KMS-11 (cell line): ENCODE results near the gene CLDN6.

Experiments
- H2AFZ ChIP-seq: fragments of 200-600 bp; sonication (generic); 2 replicates; pipeline ENCODE4 v1.6.1; 2016; ENCODE audit warnings: antibody characterized with exemption, mixed run types, low read depth
- H3K27ac ChIP-seq: fragments of 200-600 bp; sonication (generic); 2 replicates; pipeline ENCODE4 v1.6.1; 2016; ENCODE audit warnings: mild to moderate bottlenecking, mixed run types
- H3K27me3 ChIP-seq: fragments of 200-600 bp; sonication (generic); 2 replicates; pipeline ENCODE4 v1.6.1; 2017; ENCODE audit warnings: mild to moderate bottlenecking, low read depth, mixed run types, moderate library complexity; ENCODE audit not compliant: insufficient read depth
- H3K36me3 ChIP-seq: fragments of 200-600 bp; sonication (generic); 2 replicates; pipeline ENCODE4 v1.6.1; 2017; ENCODE audit warnings: mild to moderate bottlenecking, mixed run types; ENCODE audit not compliant: insufficient read depth
- H3K4me1 ChIP-seq: fragments of 200-600 bp; sonication (generic); 2 replicates; pipeline ENCODE4 v1.6.1; 2016; ENCODE audit warnings: mild to moderate bottlenecking, low read depth, mixed run types; ENCODE audit not compliant: poor library complexity, severe bottlenecking
- H3K4me2 ChIP-seq: fragments of 200-600 bp; sonication (generic); 2 replicates; pipeline ENCODE4 v1.7.0; 2016; ENCODE audit warnings: mild to moderate bottlenecking, mixed run types
- H3K4me3 ChIP-seq: fragments of 200-600 bp; sonication (generic); IDR thresholded peaks from 2 replicates; pipeline ENCODE4 v1.6.1; 2017; ENCODE audit warnings: low read depth, low read length, mixed read lengths; ENCODE audit not compliant: insufficient read depth
- H3K79me2 ChIP-seq: fragments of 200-600 bp; sonication (generic); 2 replicates; pipeline ENCODE4 v1.6.1; 2016; ENCODE audit warnings: low read depth, mixed run types; ENCODE audit not compliant: insufficient read depth
- H3K9ac ChIP-seq: fragments of 200-600 bp; sonication (generic); 2 replicates; pipeline ENCODE4 v1.6.1; 2016; ENCODE audit warnings: mild to moderate bottlenecking, mixed run types
- H4K20me1 ChIP-seq: fragments of 200-600 bp; sonication (generic); 2 replicates; pipeline ENCODE4 v1.6.1; 2016; ENCODE audit warnings: mild to moderate bottlenecking, mixed run types; ENCODE audit not compliant: insufficient read depth
- TF ChIP-seq, protein P1 (sequence below): fragments of 200-600 bp; sonication (generic); conservative IDR thresholded peaks from 2 replicates; pipeline ENCODE4 v1.6.1; 2017; ENCODE audit warnings: low read depth, mild to moderate bottlenecking, antibody characterized with exemption, low read length, moderate library complexity, mixed read lengths

The CLDN6 gene, protein sequence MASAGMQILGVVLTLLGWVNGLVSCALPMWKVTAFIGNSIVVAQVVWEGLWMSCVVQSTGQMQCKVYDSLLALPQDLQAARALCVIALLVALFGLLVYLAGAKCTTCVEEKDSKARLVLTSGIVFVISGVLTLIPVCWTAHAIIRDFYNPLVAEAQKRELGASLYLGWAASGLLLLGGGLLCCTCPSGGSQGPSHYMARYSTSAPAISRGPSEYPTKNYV

DNA sequence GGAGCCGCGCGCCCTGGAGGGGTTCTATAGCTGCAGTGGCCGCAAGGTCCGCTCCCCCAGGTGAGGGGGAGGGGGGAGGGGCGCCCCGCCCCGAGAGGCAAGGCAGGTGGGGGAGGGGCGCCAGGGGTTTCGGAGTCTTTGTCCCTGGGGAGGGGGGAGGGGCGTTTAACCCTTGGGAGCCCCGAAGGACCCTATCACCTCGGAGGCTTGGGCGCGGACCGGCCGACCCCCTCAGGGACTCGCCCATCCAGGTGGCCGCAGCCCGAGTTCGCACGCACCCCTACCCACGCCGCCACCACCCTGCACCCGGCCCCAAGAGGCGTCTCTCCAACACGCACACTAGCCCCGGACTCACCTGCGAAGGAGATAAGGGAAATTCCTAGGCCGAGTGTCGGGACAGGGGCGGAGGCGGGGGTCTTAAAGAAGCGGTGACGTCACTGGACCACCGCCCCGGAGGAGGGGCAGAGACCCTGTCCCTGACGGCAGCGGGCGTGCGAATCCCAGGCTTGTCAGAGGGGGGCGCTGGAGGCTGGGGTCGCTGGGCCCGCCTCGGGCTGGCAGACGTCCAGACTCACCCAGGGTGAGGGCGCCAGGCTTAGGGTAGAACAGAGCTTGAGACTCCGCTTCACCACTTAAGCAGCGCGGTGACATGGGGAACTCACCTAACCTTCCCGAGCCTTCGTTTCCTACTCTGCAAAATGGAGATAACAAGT lies at the start of gene CLDN6:
Gene CLDN6 (minus strand): TSS at position 390 of the 713 bp plus-strand sequence. CDS start 2,162 bp downstream, outside the sequence.
- Histone ChIP-seq H3K4me1 (peaks cover 35% of the 10 kb centered on the region), H3K27me3 (peaks cover 30% of the 10 kb centered on the region), H3K36me3 (no peaks in the 10 kb centered on the region), H3K4me3 (no peak within 1 kb of the TSS), H3K9ac (no peak within 1 kb of the TSS), H2AFZ (no peak within 1 kb of the TSS), H3K27ac (no peak within 1 kb of the TSS), H3K4me2 (no peak within 1 kb of the TSS), H3K79me2 (no peaks in the 10 kb centered on the region), H4K20me1 (no peaks in the 10 kb centered on the region)
- TF ChIP-seq, protein P1, sequence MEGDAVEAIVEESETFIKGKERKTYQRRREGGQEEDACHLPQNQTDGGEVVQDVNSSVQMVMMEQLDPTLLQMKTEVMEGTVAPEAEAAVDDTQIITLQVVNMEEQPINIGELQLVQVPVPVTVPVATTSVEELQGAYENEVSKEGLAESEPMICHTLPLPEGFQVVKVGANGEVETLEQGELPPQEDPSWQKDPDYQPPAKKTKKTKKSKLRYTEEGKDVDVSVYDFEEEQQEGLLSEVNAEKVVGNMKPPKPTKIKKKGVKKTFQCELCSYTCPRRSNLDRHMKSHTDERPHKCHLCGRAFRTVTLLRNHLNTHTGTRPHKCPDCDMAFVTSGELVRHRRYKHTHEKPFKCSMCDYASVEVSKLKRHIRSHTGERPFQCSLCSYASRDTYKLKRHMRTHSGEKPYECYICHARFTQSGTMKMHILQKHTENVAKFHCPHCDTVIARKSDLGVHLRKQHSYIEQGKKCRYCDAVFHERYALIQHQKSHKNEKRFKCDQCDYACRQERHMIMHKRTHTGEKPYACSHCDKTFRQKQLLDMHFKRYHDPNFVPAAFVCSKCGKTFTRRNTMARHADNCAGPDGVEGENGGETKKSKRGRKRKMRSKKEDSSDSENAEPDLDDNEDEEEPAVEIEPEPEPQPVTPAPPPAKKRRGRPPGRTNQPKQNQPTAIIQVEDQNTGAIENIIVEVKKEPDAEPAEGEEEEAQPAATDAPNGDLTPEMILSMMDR: 0 out of 2 replicates have a peak, but pooled peaks have one; percentile 26

DNA sequence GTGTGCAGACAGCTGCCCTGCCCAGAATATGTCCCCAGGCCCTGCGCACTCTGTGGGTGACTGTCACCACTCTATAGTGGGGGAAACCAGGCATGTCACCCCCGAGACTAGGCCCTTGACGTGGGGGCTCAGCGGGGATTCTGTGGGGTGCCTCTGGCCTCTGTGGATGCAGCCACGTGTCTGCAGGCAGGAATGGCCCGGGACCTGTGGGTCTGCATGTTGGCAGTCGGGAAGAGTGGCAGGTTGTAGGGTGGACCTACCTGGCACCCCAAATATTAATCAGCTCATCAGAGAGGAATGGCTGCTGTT lies 48.4 kb upstream of the CLDN6 start:
- H3K36me3 ChIP-seq: no peaks in the 10 kb centered on the region
- H3K27ac ChIP-seq: no peak overlapping the region
- no peak overlapping the region for H2AFZ ChIP-seq
- H3K4me3 ChIP-seq: no peak overlapping the region
- H3K9ac ChIP-seq: no peak overlapping the region
- peaks cover 4% of the 10 kb centered on the region; the same call in 1 of the 2 replicates for H3K27me3 ChIP-seq
- H3K4me2 ChIP-seq: no peak overlapping the region
- no peaks in the 10 kb centered on the region for H4K20me1 ChIP-seq
- TF ChIP-seq, protein P1: no peak
- no peaks in the 10 kb centered on the region for H3K79me2 ChIP-seq
- peaks cover 8% of the 10 kb centered on the region for H3K4me1 ChIP-seq

DNA sequence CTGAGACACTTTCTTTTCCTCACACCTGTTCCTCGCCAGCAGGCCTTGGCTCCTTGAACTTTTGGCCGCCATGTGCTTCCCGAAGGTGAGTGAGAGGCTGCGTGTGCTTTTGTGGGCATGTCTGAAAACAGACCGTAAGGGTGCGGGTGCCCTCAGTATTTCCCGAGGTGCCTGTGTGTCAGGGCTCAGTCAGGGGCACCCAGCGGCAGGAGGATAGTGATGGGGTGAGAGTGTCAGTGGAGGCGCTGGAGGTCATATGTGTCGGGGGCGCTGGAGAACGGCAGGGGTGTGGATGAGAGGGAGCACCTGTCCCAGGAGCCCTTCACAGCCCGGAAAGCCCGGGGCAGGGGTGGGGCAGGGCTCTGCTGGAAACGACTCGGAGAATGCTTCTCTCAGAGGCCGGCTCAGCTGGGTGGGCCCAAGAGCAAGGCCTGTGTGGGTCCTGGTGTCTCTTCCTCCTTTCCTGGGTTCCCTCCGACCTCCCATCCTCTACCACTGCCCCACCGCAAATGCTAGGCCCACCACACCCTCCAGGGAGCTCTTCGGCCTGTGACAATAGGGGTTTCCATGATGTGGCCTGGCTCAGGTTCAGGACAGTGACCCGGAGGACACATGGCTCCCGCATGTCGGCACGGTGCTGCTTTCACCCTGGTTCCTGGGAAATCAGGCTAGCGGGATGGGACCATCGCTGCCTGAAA lies 47.9 kb upstream of the CLDN6 start:
- Histone ChIP-seq H3K4me3 (no peak overlapping the region), H3K36me3 (no peaks in the 10 kb centered on the region), H3K27ac (no peak overlapping the region), H3K4me1 (peaks cover 8% of the 10 kb centered on the region), H4K20me1 (no peaks in the 10 kb centered on the region), H3K9ac (no peak overlapping the region), H3K27me3 (peaks cover 6% of the 10 kb centered on the region; the same call in 1 of the 2 replicates), H2AFZ (no peak overlapping the region), H3K79me2 (no peaks in the 10 kb centered on the region), H3K4me2 (0 out of 2 replicates have a peak overlapping the region, but pooled peaks have one; percentile 15)
- TF ChIP-seq, protein P1: no peak

DNA sequence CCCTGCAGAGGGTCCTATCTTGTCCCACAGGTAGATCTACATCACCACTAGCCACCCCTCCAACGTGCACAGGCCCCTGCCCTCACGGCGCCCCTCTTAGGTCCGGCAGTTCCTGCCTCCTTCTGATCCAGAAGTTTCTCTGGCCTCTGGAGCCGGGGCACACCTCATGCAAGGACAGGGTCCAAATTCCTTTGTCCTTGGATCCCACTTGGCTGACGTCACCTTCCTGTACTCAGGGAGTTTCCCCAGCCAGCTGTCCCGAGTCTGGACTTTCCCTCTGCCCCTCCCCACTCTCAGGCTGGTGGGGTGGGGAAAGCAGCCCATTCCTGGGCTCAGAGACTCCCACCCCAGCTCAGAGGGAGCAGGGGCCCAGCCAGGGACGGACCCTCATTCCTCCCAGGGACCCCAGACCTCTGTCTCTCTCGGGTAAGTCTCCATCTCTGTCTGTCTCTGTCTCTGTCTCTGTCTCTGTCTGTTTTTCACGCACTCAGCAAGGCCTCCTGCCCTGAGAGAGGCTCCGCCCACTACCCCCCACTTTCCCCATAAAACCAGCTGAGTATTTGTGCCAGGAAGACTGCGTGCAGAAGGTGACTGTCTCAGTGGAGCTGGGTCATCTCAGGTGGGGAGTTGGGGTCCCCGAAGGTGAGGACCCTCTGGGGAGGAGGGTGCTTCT lies 47.2 kb upstream of the CLDN6 start, which contains the start of gene IL32:
Gene IL32 (plus strand): TSS at position 572 of the 673 bp plus-strand sequence. CDS start 172 bp downstream, outside the sequence.
- Histone ChIP-seq H3K4me1 (peaks cover 8% of the 10 kb centered on the region), H3K9ac (no peak within 1 kb of the TSS), H3K36me3 (no peaks in the 10 kb centered on the region), H3K4me3 (no peak within 1 kb of the TSS), H3K27me3 (peaks cover 6% of the 10 kb centered on the region; the same call in 1 of the 2 replicates), H2AFZ (peak within 1 kb of the TSS; percentile 33; the same call in 1 of the 2 replicates), H4K20me1 (no peaks in the 10 kb centered on the region), H3K27ac (no peak within 1 kb of the TSS), H3K4me2 (0 out of 2 replicates have a peak within 1 kb of the TSS, but pooled peaks have one; percentile 15), H3K79me2 (no peaks in the 10 kb centered on the region)
- TF ChIP-seq, protein P1: no peak
